HG02623 (cell line): Measurements from ENCODE around the gene GPC6.

Source experiments
- ATAC-seq: cut with Tn5 transposase; IDR thresholded peaks from one replicate; pipeline ENCODE4 v1.9.1; 2021; ENCODE audit warnings: moderate library complexity; ENCODE audit not compliant: unreplicated experiment

GPC6 gene

GRCh38 chr13:93266681-93267080 lies 40.1 kb downstream of the GPC6 start:
- ATAC-seq, result no peak

- no peak for ATAC-seq
Measured at GRCh38 chr13:93268327-93269028, 41.9 kb downstream of the GPC6 start.

- ATAC-seq, result no peak
Measured at GRCh38 chr13:93270769-93271742, 44.4 kb downstream of the GPC6 start.

GRCh38 chr13:93279982-93280381 lies 53.4 kb downstream of the GPC6 start:
- ATAC-seq, result no peak

- no peak for ATAC-seq
Measured at GRCh38 chr13:93280688-93281087, 54.1 kb downstream of the GPC6 start.

- no peak for ATAC-seq
Measured at GRCh38 chr13:93283255-93283654, 56.6 kb downstream of the GPC6 start.

GRCh38 chr13:93284064-93284463 lies 57.5 kb downstream of the GPC6 start:
- ATAC-seq, result no peak

GRCh38 chr13:93286047-93286446 lies 59.4 kb downstream of the GPC6 start:
- no peak for ATAC-seq

GRCh38 chr13:93289053-93289452 lies 62.4 kb downstream of the GPC6 start:
- no peak for ATAC-seq

GRCh38 chr13:93289842-93290241 lies 63.2 kb downstream of the GPC6 start:
- ATAC-seq, result no peak

GRCh38 chr13:93290503-93290902 lies 63.9 kb downstream of the GPC6 start:
- no peak for ATAC-seq

- ATAC-seq, result no peak
Measured at GRCh38 chr13:93292366-93292765, 65.8 kb downstream of the GPC6 start.

- ATAC-seq, result no peak
Measured at GRCh38 chr13:93293710-93294109, 67.1 kb downstream of the GPC6 start.

GRCh38 chr13:93296584-93296983 lies 70.0 kb downstream of the GPC6 start:
- ATAC-seq, result no peak

- no peak for ATAC-seq
Measured at GRCh38 chr13:93298713-93299112, 72.1 kb downstream of the GPC6 start.

- no peak for ATAC-seq
Measured at GRCh38 chr13:93304134-93304533, 77.5 kb downstream of the GPC6 start.

GRCh38 chr13:93304868-93305613 lies 78.4 kb downstream of the GPC6 start:
- ATAC-seq, result no peak

- ATAC-seq, result no peak
Measured at GRCh38 chr13:93305886-93306285, 79.3 kb downstream of the GPC6 start.

GRCh38 chr13:93307136-93307535 lies 80.5 kb downstream of the GPC6 start:
- no peak for ATAC-seq

GRCh38 chr13:93307651-93308050 lies 81.0 kb downstream of the GPC6 start:
- ATAC-seq, result no peak

GRCh38 chr13:93309886-93310523 lies 83.4 kb downstream of the GPC6 start:
- no peak for ATAC-seq
